ENCODE measurements around the gene UCP2.

UCP2 gene

GRCh38 chr11:73968356-73968966 is 14.2 kb downstream of the UCP2 start:
- DNase-seq, result no peak

- no peak for DNase-seq
Measured at GRCh38 chr11:73965764-73966121, 16.9 kb downstream of the UCP2 start.

GRCh38 chr11:73965076-73965763 is 17.4 kb downstream of the UCP2 start:
- DNase-seq, result no peak

- no peak for DNase-seq
Measured at GRCh38 chr11:73963861-73964260, 18.8 kb downstream of the UCP2 start.

- no peak for DNase-seq
Measured at GRCh38 chr11:73962101-73962705, 20.4 kb downstream of the UCP2 start.

GRCh38 chr11:73961321-73961720 is 21.3 kb downstream of the UCP2 start:
- no peak for DNase-seq

GRCh38 chr11:73958521-73959141 is 24.0 kb downstream of the UCP2 start:
- DNase-seq, result no peak

GRCh38 chr11:73957654-73958361 is 24.8 kb downstream of the UCP2 start:
- no peak for DNase-seq

- DNase-seq, result no peak
Measured at GRCh38 chr11:73956876-73957653, 25.6 kb downstream of the UCP2 start.

GRCh38 chr11:73951797-73952196 is 30.8 kb downstream of the UCP2 start:
- no peak for DNase-seq

GRCh38 chr11:73950869-73951710 is 31.6 kb downstream of the UCP2 start, which contains the start of gene DNAJB13:
TSS of gene DNAJB13 (plus strand) at chr11:73951026. CDS start at chr11:73951070, 44 bp downstream.
- DNase-seq, result no peak

GRCh38 chr11:73949912-73950311 is 32.7 kb downstream of the UCP2 start:
- DNase-seq, result no peak

GRCh38 chr11:73949246-73949645 is 33.4 kb downstream of the UCP2 start:
- no peak for DNase-seq

- DNase-seq, result no peak
Measured at GRCh38 chr11:73946798-73947458, 35.7 kb downstream of the UCP2 start.

GRCh38 chr11:73945396-73945795 is 37.2 kb downstream of the UCP2 start:
- no peak for DNase-seq

- DNase-seq, result no peak
Measured at GRCh38 chr11:73944901-73945300, 37.7 kb downstream of the UCP2 start.

- DNase-seq, result no peak
Measured at GRCh38 chr11:73944085-73944484, 38.6 kb downstream of the UCP2 start.

- DNase-seq, result no peak
Measured at GRCh38 chr11:73942010-73942409, 40.6 kb downstream of the UCP2 start.

- DNase-seq, result no peak
Measured at GRCh38 chr11:73940801-73941570, 41.7 kb downstream of the UCP2 start.

- no peak for DNase-seq
Measured at GRCh38 chr11:73939096-73939495, 43.5 kb downstream of the UCP2 start.

All from NCI-H1694 (cell line).